Mucosa of descending colon (tissue), 3 donors: ENCODE data around the gene OAS2. TPM values are rescaled to one million over a fixed set of nuclear protein-coding genes. Genes with fewer than 3 reads are reported as not detected.

Experiments used
- ATAC-seq: fragments of 200-7000 bp; cut with Tn5 transposase; one replicate; pipeline ENCODE4 v1.9.1; 2020; ENCODE audit warnings: mild to moderate bottlenecking, moderate library complexity
- DNase-seq, 3 donors: peaks; one replicate each; pipeline ENCODE4 v3.0.0-alpha.2; 2020
- H3K36me3 ChIP-seq: fragments of 200-600 bp; one replicate; pipeline ENCODE4 v1.8.0; 2021; ENCODE audit warnings: low read depth, mild to moderate bottlenecking
- H3K4me1 ChIP-seq: fragments of 200-600 bp; one replicate; pipeline ENCODE4 v1.8.0; 2021; ENCODE audit warnings: low read depth, mild to moderate bottlenecking
- H3K4me3 ChIP-seq: fragments of 200-600 bp; one replicate; pipeline ENCODE4 v1.8.0; 2021; ENCODE audit warnings: mild to moderate bottlenecking
- H3K9me3 ChIP-seq: fragments of 200-600 bp; one replicate; pipeline ENCODE4 v1.8.0; 2021; ENCODE audit warnings: mild to moderate bottlenecking
- intact Hi-C, 2 donors: fragments of 100-400 bp; cut with DNase I in 1 of 2; cut with micrococcal nuclease in 1 of 2; formaldehyde crosslinking; loops; one replicate each; pipeline versions ENCODE4 v1.11.0 to v1.11.1; 2022; cut with DNase I, micrococcal nuclease
- total RNA-seq, 3 donors: library from RNA; stranded (reverse); fragmentation: NEBNext Ultra II Directional in 2 of 3; extraction: Animal tissue kit (Norgen Biotek cat#: 25700) in 2 of 3; gene quantifications; one replicate each; pipeline versions ENCODE4 v1.2.1 to v1.2.4, GENCODE V29; 2021 to 2023
- TF ChIP-seq, protein P1 (sequence below): fragments of 200-600 bp; IDR thresholded peaks from one replicate; pipeline ENCODE4 v1.8.0; 2022; ENCODE audit warnings: antibody characterized with exemption, mild to moderate bottlenecking
- donor health status: DM: no; HTN: no; CAD: no; lungs with moderate emphysema.
- donor health status: DM: no; HTN: no; CAD: no.
- donor health status: DM: no; HTN: yes; CAD: no.

OAS2 gene
- total RNA-seq, 3 donors from 2014 or later: 4.6 to 7.0 (median 5.5) TPM

DNA sequence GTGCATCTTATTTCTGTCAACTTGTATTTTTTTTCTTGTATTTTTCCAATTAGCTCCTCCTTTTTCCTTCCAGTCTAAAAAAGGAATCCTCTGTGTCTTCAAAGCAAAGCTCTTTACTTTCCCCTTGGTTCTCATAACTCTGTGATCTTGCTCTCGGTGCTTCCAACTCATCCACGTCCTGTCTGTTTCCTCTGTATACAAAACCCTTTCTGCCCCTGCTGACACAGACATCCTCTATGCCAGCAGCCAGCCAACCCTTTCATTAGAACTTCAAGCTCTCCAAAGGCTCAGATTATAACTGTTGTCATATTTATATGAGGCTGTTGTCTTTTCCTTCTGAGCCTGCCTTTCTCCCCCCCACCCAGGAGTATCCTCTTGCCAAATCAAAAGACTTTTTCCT lies 32.4 kb downstream of the OAS2 start:
- DNase-seq (no peak), ATAC-seq (no peak)
- Histone ChIP-seq H3K4me1 (no peaks in the 10 kb centered on the region), H3K4me3 (no peak overlapping the region), H3K36me3 (no peaks in the 10 kb centered on the region), H3K9me3 (peaks cover 5% of the 10 kb centered on the region)
- TF ChIP-seq, protein P1, sequence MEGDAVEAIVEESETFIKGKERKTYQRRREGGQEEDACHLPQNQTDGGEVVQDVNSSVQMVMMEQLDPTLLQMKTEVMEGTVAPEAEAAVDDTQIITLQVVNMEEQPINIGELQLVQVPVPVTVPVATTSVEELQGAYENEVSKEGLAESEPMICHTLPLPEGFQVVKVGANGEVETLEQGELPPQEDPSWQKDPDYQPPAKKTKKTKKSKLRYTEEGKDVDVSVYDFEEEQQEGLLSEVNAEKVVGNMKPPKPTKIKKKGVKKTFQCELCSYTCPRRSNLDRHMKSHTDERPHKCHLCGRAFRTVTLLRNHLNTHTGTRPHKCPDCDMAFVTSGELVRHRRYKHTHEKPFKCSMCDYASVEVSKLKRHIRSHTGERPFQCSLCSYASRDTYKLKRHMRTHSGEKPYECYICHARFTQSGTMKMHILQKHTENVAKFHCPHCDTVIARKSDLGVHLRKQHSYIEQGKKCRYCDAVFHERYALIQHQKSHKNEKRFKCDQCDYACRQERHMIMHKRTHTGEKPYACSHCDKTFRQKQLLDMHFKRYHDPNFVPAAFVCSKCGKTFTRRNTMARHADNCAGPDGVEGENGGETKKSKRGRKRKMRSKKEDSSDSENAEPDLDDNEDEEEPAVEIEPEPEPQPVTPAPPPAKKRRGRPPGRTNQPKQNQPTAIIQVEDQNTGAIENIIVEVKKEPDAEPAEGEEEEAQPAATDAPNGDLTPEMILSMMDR: no peak
- intact Hi-C loops: no loop called here

DNA sequence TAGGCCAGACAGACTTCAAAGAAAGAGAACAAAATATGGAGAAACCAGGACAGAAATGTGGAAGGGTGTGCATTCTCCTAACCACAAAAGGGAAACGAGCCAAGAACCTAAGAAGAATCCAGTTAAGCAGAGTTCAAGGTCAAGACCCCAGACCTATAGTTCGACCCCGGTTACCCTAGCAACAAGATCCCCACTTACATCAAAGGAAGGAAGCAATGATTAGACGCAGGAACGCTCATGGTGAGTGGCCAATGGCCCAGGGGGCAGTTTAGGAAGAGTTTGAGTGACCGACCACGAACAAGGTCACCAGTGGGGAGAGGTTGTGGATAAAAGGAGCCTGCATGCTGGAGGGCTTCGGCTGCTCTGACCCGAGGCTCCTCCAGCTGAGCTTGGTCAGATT lies 36.2 kb downstream of the OAS2 start:
- no peak overlapping the region for H3K4me3 ChIP-seq
- H3K9me3 ChIP-seq: peaks cover 5% of the 10 kb centered on the region
- intact Hi-C loops: no loop called here
- no peaks in the 10 kb centered on the region for H3K36me3 ChIP-seq
- H3K4me1 ChIP-seq: no peaks in the 10 kb centered on the region
- DNase-seq (no peak), ATAC-seq (no peak)
- TF ChIP-seq, protein P1: no peak

DNA sequence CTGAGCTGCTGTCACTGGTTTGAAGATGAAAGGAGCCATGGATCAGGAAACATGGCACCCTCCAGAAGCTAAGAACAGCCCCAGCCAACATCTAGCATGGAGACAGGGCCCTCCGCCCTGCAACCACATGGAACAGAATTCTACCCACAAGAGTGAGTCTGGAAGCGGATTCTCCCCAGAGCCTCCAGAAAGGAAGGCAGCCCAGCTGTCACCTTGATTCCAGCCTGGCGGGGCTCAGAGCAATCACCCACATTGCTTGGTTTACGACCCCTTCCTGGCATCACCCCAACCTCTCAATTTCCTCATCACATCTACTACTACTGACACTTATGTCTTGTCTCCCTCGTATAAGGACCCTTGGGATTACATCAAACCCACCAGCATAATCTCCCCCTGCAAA lies 38.5 kb downstream of the OAS2 start:
- Histone ChIP-seq H3K4me3 (no peak overlapping the region), H3K36me3 (no peaks in the 10 kb centered on the region), H3K4me1 (no peaks in the 10 kb centered on the region), H3K9me3 (no peaks in the 10 kb centered on the region)
- intact Hi-C loops: no loop called here
- ATAC-seq (no peak), DNase-seq (no peak)
- TF ChIP-seq, protein P1: no peak

DNA sequence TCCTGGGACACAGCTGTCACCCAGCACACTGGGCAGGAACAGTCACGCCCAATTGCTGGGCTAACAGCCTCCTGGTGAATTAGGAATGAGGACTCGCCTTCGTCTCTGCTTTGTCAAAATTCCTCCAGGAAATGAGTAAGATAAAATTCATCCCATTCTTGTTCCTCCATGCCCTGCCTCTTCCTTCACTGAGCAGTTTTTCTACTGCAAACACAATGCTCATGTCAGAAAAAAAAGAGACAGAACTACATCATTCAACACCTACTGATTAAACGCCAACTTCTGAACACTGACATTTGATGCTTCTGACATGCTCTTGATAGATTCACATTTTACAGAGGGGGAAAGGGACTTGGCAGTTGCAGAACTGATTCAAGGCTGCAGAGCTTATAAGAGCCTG lies 40.7 kb downstream of the OAS2 start:
- no peaks in the 10 kb centered on the region for H3K4me1 ChIP-seq
- ATAC-seq: no peak
- intact Hi-C loops: no loop called here
- no peak overlapping the region for H3K4me3 ChIP-seq
- H3K9me3 ChIP-seq: no peaks in the 10 kb centered on the region
- TF ChIP-seq, protein P1: no peak
- DNase-seq: no peak
- H3K36me3 ChIP-seq: no peaks in the 10 kb centered on the region

DNA sequence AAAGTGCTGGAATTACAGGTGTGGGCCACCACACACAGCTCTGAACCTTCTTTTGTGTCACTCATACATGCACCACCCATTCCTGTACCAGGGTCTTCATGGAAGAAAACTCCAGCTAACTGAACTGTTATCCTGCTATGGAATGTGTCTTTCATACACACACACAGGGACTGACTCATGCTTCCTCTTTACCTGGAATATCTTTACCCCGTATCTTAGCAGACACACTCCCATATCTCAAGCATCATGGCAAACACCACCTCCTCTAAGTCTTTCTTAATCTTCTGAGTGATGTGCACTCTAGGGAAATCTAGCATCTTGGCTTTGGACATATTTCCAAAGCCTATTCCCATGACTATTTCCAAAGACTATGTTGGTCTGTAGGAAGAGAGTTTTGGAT lies 43.2 kb downstream of the OAS2 start:
- Histone ChIP-seq H3K9me3 (no peaks in the 10 kb centered on the region), H3K4me3 (no peak overlapping the region), H3K4me1 (no peaks in the 10 kb centered on the region), H3K36me3 (no peaks in the 10 kb centered on the region)
- intact Hi-C loops: no loop called here
- DNase-seq (no peak), ATAC-seq (no peak)
- TF ChIP-seq, protein P1: no peak
